Measurements from ENCODE around the gene ID2. TPM values are rescaled to one million over a fixed set of nuclear protein-coding genes. Genes with fewer than 3 reads are reported as not detected.

The ID2 gene
- total RNA-seq, 4 donors from 2014 or later, result 329 to 437 (median 382) TPM

GRCh38 chr2:8682719-8683667 lies 1.1 kb downstream of the ID2 start:
- no peaks in the 10 kb centered on the region for H3K36me3 ChIP-seq
- in situ Hi-C loops (cut with MboI; ENCODE audit: low pct_ligation_motif_present in 1 of 4, low pct_unique_long_range_greater_than_20kb in 1 of 4, low sequenced_read_pairs in 3 of 4), result loop anchor here in 2 of 4 donors (10.0 kb wide), 1 partner anchor 1258 kb away; no protein-coding TSS in a partner anchor
- peak; percentile 13 to 19 (median 15) for TF ChIP-seq POLR2AphosphoS5 (IDR thresholded peaks at IDR 0.05)
- TF ChIP-seq, protein P1, sequence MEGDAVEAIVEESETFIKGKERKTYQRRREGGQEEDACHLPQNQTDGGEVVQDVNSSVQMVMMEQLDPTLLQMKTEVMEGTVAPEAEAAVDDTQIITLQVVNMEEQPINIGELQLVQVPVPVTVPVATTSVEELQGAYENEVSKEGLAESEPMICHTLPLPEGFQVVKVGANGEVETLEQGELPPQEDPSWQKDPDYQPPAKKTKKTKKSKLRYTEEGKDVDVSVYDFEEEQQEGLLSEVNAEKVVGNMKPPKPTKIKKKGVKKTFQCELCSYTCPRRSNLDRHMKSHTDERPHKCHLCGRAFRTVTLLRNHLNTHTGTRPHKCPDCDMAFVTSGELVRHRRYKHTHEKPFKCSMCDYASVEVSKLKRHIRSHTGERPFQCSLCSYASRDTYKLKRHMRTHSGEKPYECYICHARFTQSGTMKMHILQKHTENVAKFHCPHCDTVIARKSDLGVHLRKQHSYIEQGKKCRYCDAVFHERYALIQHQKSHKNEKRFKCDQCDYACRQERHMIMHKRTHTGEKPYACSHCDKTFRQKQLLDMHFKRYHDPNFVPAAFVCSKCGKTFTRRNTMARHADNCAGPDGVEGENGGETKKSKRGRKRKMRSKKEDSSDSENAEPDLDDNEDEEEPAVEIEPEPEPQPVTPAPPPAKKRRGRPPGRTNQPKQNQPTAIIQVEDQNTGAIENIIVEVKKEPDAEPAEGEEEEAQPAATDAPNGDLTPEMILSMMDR (IDR thresholded peaks at IDR 0.05), result peak in 2 of 5 experiments; percentile 15 to 31
- peak; percentile 25 for TF ChIP-seq POLR2A (IDR thresholded peaks at IDR 0.05)
- TF ChIP-seq EP300 (IDR thresholded peaks at IDR 0.05; ENCODE audit: low read depth), result no peak
- H3K9me3 ChIP-seq, result no peaks in the 10 kb centered on the region
- H3K27me3 ChIP-seq, result no peaks in the 10 kb centered on the region
- peaks cover 7 to 35% (median 29%) of the 10 kb centered on the region in 4 donors for H3K4me1 ChIP-seq
- peak overlapping the region; percentile 46 to 88 (median 74) for H3K4me3 ChIP-seq
- intact Hi-C loops (cut with DNase I; ENCODE audit: low total_unique reads), result loop anchor here (10.0 kb wide), 1 partner anchor 1478 kb away; no protein-coding TSS in a partner anchor
- DNase-seq, result peak; percentile 56
- WGBS, 2 donors (ENCODE audit: low coverage in 1 of 2), result 0 to 2% methylated on average over 18 to 30 of the region's 30 CpGs
- peak overlapping the region; percentile 91 to 100 (median 94) for H3K27ac ChIP-seq

- H3K9me3 ChIP-seq, result no peaks in the 10 kb centered on the region
- peaks cover 7 to 27% (median 25%) of the 10 kb centered on the region in 4 donors for H3K4me1 ChIP-seq
- peak overlapping the region; percentile 50 to 88 (median 74) for H3K4me3 ChIP-seq
- H3K36me3 ChIP-seq, result no peaks in the 10 kb centered on the region
- 1 to 10% methylated on average over 3 of the region's 3 CpGs for WGBS, 2 donors (ENCODE audit: low coverage in 1 of 2)
- no peaks in the 10 kb centered on the region for H3K27me3 ChIP-seq
- TF ChIP-seq POLR2A (IDR thresholded peaks at IDR 0.05), result no peak
- TF ChIP-seq POLR2AphosphoS5 (IDR thresholded peaks at IDR 0.05), result peak in 1 of 3 donors; percentile 4
- intact Hi-C loops (cut with DNase I; ENCODE audit: low total_unique reads) (loop anchor here (10.0 kb wide), 1 partner anchor 1480 kb away; no protein-coding TSS in a partner anchor), in situ Hi-C loops (cut with MboI; ENCODE audit: low pct_ligation_motif_present in 1 of 4, low pct_unique_long_range_greater_than_20kb in 1 of 4, low sequenced_read_pairs in 3 of 4) (loop anchor here in 2 of 4 donors (10.0 kb wide), 1 partner anchor 1260 kb away; no protein-coding TSS in a partner anchor)
- H3K27ac ChIP-seq, result peak overlapping the region; percentile 91 to 100 (median 94)
- peak; percentile 49 for DNase-seq
Measured at GRCh38 chr2:8684540-8684877, 2.7 kb downstream of the ID2 start.

DNA sequence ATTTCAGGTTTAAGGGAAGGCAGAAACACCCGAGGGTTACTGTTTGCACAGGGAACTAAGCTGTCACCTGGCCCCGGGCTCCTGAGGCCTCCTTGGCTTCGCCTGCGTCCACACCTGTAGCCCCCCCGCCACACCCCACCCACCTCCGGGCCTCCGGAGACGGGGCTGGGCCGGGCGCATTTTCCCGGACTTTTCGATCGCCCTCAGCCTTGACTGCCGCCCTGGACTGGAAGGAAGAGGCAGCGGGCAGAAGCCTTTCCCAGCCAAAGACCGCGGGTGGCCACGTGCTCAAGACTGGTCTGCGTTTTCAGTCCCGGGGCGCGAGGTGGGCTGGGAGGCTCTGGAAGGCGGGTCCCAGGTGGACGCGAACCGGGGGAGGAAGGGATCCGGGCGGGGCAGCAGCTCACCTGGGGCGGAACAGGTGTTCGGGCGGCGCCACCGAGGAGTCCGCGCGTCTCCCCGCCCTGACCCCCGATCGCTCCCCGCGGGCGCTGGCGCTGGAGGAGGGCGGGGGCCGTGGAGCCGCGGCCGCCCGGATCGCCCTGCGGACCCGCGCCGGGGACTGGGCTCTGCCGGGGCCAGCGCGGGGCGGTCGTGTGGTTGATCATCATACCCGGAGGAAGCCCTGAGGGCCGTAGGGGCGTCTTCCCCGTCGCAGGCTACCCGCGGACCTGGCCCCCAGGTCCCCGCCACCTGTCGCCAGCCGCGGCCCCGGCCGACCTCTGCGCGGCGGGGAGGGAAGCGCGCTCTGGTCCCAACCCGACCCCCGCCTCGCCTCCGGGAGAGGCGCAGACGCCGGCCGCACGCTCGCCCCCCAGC lies 3.2 kb downstream of the ID2 start:
- peaks cover 6 to 23% (median 22%) of the 10 kb centered on the region in 4 donors for H3K4me1 ChIP-seq
- no peaks in the 10 kb centered on the region for H3K27me3 ChIP-seq
- peak overlapping the region; percentile 91 to 100 (median 94) for H3K27ac ChIP-seq
- no peaks in the 10 kb centered on the region for H3K9me3 ChIP-seq
- H3K36me3 ChIP-seq, result no peaks in the 10 kb centered on the region
- DNase-seq, result peak; percentile 86
- intact Hi-C loops (cut with DNase I; ENCODE audit: low total_unique reads), result loop anchor here (1.0 to 10.0 kb wide), 2 partner anchors 1257 to 1480 kb away; no protein-coding TSS in a partner anchor
- WGBS, 2 donors (ENCODE audit: low coverage in 1 of 2), result 0% methylated on average over 1 to 46 of the region's 87 CpGs
- TF ChIP-seq, protein P1 (IDR thresholded peaks at IDR 0.05), result no peak
- peak; percentile 68 for TF ChIP-seq POLR2A (IDR thresholded peaks at IDR 0.05)
- TF ChIP-seq POLR2AphosphoS5 (IDR thresholded peaks at IDR 0.05), result peak; percentile 41 to 71 (median 64)
- in situ Hi-C loops (cut with MboI; ENCODE audit: low pct_ligation_motif_present in 1 of 4, low pct_unique_long_range_greater_than_20kb in 1 of 4, low sequenced_read_pairs in 3 of 4), result loop anchor here (5.0 to 10.0 kb wide), 3 partner anchors 1258 to 1263 kb away; no protein-coding TSS in a partner anchor
- peak overlapping the region; percentile 50 to 88 (median 74) for H3K4me3 ChIP-seq

DNA sequence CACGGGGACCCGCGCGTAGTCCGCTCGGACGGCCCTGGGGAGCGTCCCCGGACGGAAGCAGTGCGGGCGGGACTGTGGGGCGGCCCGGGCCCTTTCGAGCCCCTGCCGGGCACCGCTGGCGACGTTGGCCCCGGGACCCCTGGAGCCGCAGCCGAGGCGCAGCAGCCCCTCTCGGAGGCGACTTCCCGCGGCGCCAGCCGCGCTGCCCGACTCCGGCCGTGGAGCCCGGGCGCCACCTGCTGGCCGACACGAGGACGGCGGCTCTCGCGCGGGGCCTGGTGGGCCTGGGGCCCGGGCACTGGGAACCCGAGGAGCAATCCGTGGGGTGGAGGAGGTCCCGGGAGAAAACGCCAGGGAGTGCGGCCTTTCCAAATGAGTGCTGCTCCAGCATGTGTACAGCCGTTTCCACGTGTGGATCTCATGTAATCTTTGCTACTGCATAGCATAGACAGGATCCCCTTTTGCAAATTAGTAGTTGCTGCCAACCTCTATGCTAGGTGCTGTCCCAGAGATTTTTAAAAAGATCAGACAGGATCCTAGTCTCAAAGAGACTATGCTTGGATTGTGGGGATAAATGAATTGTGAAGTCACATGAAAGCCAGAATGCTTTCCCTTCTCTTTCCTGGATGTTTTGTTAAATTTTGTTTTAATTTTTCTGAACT lies 4.0 kb downstream of the ID2 start:
- intact Hi-C loops (cut with DNase I; ENCODE audit: low total_unique reads) (loop anchor here (1.0 to 10.0 kb wide), 2 partner anchors 1258 to 1481 kb away; no protein-coding TSS in a partner anchor), in situ Hi-C loops (cut with MboI; ENCODE audit: low pct_ligation_motif_present in 1 of 4, low pct_unique_long_range_greater_than_20kb in 1 of 4, low sequenced_read_pairs in 3 of 4) (loop anchor here (5.0 to 10.0 kb wide), 3 partner anchors 1259 to 1264 kb away; no protein-coding TSS in a partner anchor)
- DNase-seq, result peak; percentile 81
- Histone ChIP-seq H3K36me3 (no peaks in the 10 kb centered on the region), H3K27me3 (no peaks in the 10 kb centered on the region), H3K4me1 (peaks cover 0 to 16% (median 15%) of the 10 kb centered on the region in 4 donors), H3K4me3 (peak overlapping the region; percentile 50 to 88 (median 74)), H3K27ac (peak overlapping the region; percentile 91 to 100 (median 94)), H3K9me3 (no peaks in the 10 kb centered on the region)
- 0 to 2% methylated on average over 2 to 7 of the region's 50 CpGs for WGBS, 2 donors (ENCODE audit: low coverage in 1 of 2)
- no peak for TF ChIP-seq EP300 (IDR thresholded peaks at IDR 0.05; ENCODE audit: low read depth)
- TF ChIP-seq POLR2A (IDR thresholded peaks at IDR 0.05), result no peak
- peak in 1 of 3 donors; percentile 11 for TF ChIP-seq POLR2AphosphoS5 (IDR thresholded peaks at IDR 0.05)
- TF ChIP-seq, protein P1 (IDR thresholded peaks at IDR 0.05), result peak; percentile 69 to 98 (median 96)

Data from transverse colon (tissue), 4 donors.